ENCODE results near the gene PPP1R2C. TPM values are rescaled to one million over a fixed set of nuclear protein-coding genes. Genes with fewer than 3 reads are reported as not detected.

Gene PPP1R2C
- polyA plus RNA-seq: not detected

DNA sequence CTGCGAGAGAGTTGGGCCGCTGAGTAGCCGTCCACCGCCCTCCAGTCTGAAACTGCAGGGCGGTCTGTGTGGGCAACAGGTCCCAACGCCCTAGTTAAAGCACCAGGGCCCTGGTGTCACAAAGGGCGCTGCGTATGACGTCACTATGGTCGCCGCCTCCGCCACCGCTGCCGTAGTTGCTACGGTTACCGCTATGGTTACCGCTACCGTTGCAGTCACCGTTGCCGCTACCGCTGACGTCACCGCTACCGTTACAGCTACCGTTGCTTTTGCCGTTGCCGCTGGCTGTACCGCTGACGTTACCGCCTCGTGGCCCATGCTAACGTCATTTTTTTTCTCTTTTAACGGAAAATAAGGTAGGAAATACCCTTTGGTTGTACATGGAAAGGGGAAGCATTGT, at the start of gene PPP1R2C:
Gene PPP1R2C (minus strand): TSS at position 68 of the 400 bp plus-strand sequence. CDS start 84 bp downstream, outside the sequence.
- Histone ChIP-seq H3K4me1 (ENCODE audit: control insufficient read depth in 2 of 2, insufficient read depth in 2 of 2, low read length in 1 of 2) (no peaks in the 10 kb centered on the region), H3K27ac (ENCODE audit: low read depth in 2 of 2, low read length in 1 of 2) (no peak within 1 kb of the TSS), H3K27me3 (ENCODE audit: control insufficient read depth in 1 of 2, insufficient read depth in 2 of 2, low read length in 2 of 2) (peaks cover 0 to 3% of the 10 kb centered on the region in 2 donors), H3K4me3 (ENCODE audit: low read depth in 1 of 2, low read length in 2 of 2) (no peak within 1 kb of the TSS), H3K9me3 (ENCODE audit: control insufficient read depth in 2 of 2, insufficient read depth in 1 of 2, low read depth in 1 of 2, low read length in 1 of 2) (no peaks in the 10 kb centered on the region), H3K36me3 (ENCODE audit: control insufficient read depth in 2 of 2, insufficient read depth in 2 of 2, low read length in 1 of 2) (no peaks in the 10 kb centered on the region)
- 69 to 99% methylated on average over 33 of the region's 33 CpGs for WGBS, 2 donors

DNA sequence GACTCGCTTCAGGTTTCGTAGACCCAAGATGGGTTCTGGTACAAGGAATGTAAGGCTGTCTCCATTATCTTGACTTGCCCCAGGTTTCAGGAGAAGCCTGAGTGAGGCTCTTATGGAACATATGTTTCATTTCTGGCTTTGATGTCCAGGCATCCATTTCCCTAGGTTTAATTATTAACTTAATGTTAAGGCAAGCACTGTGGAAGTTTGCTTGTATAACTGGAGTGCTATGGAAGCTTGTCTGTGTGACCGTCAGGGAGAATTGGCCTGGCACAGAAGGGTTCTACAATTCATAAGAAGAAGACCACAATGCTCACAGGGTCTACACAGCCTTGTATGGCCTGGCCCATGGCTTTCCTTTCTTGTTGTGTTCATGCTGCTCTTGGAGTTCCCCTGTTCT, 47.2 kb upstream of the PPP1R2C start:
- Histone ChIP-seq H3K4me1 (ENCODE audit: control insufficient read depth in 2 of 2, insufficient read depth in 2 of 2, low read length in 1 of 2) (no peaks in the 10 kb centered on the region), H3K9me3 (ENCODE audit: control insufficient read depth in 2 of 2, insufficient read depth in 1 of 2, low read depth in 1 of 2, low read length in 1 of 2) (no peaks in the 10 kb centered on the region), H3K27me3 (ENCODE audit: control insufficient read depth in 1 of 2, insufficient read depth in 2 of 2, low read length in 2 of 2) (peaks cover 0 to 3% of the 10 kb centered on the region in 2 donors), H3K4me3 (ENCODE audit: low read depth in 1 of 2, low read length in 2 of 2) (no peak overlapping the region), H3K36me3 (ENCODE audit: control insufficient read depth in 2 of 2, insufficient read depth in 2 of 2, low read length in 1 of 2) (no peaks in the 10 kb centered on the region), H3K27ac (ENCODE audit: low read depth in 2 of 2, low read length in 1 of 2) (no peak overlapping the region)
- 81 to 92% methylated on average over 3 of the region's 3 CpGs for WGBS, 2 donors

DNA sequence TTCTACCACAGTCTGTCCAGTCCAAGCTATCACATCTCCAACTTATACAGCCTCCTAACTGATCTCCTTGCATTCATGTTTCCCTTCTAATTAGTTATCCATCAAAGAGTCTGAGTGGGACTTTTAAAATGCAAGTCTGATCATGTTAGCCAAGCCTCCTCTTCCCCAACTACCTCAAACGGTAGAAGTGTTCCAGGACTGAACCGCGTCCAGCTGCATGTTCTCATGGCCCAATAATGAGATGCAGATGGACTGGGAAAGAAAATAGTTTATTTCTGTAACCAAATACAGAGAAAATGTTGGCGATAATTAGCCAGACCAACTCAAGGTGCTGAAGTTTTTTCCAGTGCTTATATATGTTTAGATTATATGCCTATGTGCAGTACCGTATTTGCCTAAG, 46.6 kb upstream of the PPP1R2C start:
- Histone ChIP-seq H3K4me3 (ENCODE audit: low read depth in 1 of 2, low read length in 2 of 2) (no peak overlapping the region), H3K9me3 (ENCODE audit: control insufficient read depth in 2 of 2, insufficient read depth in 1 of 2, low read depth in 1 of 2, low read length in 1 of 2) (no peaks in the 10 kb centered on the region), H3K36me3 (ENCODE audit: control insufficient read depth in 2 of 2, insufficient read depth in 2 of 2, low read length in 1 of 2) (no peaks in the 10 kb centered on the region), H3K27ac (ENCODE audit: low read depth in 2 of 2, low read length in 1 of 2) (no peak overlapping the region), H3K4me1 (ENCODE audit: control insufficient read depth in 2 of 2, insufficient read depth in 2 of 2, low read length in 1 of 2) (no peaks in the 10 kb centered on the region), H3K27me3 (ENCODE audit: control insufficient read depth in 1 of 2, insufficient read depth in 2 of 2, low read length in 2 of 2) (peaks cover 0 to 3% of the 10 kb centered on the region in 2 donors)
- 75 to 78% methylated on average over 5 of the region's 5 CpGs for WGBS, 2 donors

DNA sequence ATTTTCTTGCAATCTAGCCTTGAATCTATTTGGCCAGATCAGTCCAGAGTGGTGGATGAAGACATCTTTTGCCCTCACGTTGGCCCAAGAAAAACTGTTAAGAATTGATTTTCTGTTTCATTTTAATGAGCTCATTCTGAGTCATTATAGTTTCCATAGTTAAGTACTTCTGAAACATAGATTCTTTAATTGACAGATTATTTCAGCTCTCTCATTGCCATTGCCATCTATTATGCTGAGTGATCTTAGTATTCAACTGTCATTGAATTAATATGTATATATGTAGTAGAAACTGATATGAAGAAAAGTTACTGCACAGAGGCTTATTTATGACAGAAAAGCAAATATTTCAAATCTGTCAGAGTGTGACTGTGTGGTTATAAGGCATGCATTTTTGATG, 45.5 kb upstream of the PPP1R2C start:
- no peaks in the 10 kb centered on the region for H3K4me1 ChIP-seq (ENCODE audit: control insufficient read depth in 2 of 2, insufficient read depth in 2 of 2, low read length in 1 of 2)
- H3K27me3 ChIP-seq (ENCODE audit: control insufficient read depth in 1 of 2, insufficient read depth in 2 of 2, low read length in 2 of 2): peaks cover 0 to 3% of the 10 kb centered on the region in 2 donors
- H3K36me3 ChIP-seq (ENCODE audit: control insufficient read depth in 2 of 2, insufficient read depth in 2 of 2, low read length in 1 of 2): no peaks in the 10 kb centered on the region
- no peak overlapping the region for H3K4me3 ChIP-seq (ENCODE audit: low read depth in 1 of 2, low read length in 2 of 2)
- H3K9me3 ChIP-seq (ENCODE audit: control insufficient read depth in 2 of 2, insufficient read depth in 1 of 2, low read depth in 1 of 2, low read length in 1 of 2): peaks cover 2 to 3% of the 10 kb centered on the region in 2 donors
- WGBS, 2 donors: 54 to 57% methylated on average over 1 of the region's 1 CpG
- H3K27ac ChIP-seq (ENCODE audit: low read depth in 2 of 2, low read length in 1 of 2): no peak overlapping the region

DNA sequence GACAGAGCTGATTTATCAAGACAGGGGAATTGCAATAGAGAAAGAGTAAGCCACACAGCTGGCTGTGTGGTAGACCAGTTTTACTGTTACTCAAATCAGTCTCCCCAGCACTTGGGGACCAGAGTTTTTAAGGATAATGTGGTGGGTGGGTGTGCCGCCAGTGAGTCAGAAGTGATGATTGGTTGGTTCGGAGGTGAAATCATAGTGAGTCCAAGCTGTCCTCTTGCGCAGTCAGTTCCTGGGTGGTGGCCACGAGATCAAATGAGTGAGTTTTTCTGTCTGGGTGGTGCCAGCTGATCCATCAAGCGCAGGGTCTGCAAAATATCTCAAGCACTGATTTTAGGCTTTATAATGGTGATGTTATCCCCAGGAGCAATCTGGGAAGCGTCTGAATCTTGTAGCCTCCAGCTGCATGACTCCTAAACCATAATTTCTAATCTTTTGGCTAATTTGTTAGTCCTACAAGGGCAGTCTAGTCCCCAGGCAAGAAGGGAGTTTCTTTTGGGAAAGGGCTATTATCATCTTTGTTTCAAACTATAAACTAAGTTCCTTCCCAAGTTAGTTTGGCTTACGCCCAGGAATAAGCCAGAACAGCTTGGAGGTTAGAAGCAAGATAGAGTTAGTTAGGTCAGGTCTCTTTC, 44.0 kb upstream of the PPP1R2C start:
- no peaks in the 10 kb centered on the region for H3K36me3 ChIP-seq (ENCODE audit: control insufficient read depth in 2 of 2, insufficient read depth in 2 of 2, low read length in 1 of 2)
- no peaks in the 10 kb centered on the region for H3K4me1 ChIP-seq (ENCODE audit: control insufficient read depth in 2 of 2, insufficient read depth in 2 of 2, low read length in 1 of 2)
- no peak overlapping the region for H3K4me3 ChIP-seq (ENCODE audit: low read depth in 1 of 2, low read length in 2 of 2)
- 77 to 90% methylated on average over 7 of the region's 7 CpGs for WGBS, 2 donors
- no peak overlapping the region for H3K27ac ChIP-seq (ENCODE audit: low read depth in 2 of 2, low read length in 1 of 2)
- H3K9me3 ChIP-seq (ENCODE audit: control insufficient read depth in 2 of 2, insufficient read depth in 1 of 2, low read depth in 1 of 2, low read length in 1 of 2): peaks cover 6 to 7% of the 10 kb centered on the region in 2 donors
- peaks cover 0 to 3% of the 10 kb centered on the region in 2 donors for H3K27me3 ChIP-seq (ENCODE audit: control insufficient read depth in 1 of 2, insufficient read depth in 2 of 2, low read length in 2 of 2)

DNA sequence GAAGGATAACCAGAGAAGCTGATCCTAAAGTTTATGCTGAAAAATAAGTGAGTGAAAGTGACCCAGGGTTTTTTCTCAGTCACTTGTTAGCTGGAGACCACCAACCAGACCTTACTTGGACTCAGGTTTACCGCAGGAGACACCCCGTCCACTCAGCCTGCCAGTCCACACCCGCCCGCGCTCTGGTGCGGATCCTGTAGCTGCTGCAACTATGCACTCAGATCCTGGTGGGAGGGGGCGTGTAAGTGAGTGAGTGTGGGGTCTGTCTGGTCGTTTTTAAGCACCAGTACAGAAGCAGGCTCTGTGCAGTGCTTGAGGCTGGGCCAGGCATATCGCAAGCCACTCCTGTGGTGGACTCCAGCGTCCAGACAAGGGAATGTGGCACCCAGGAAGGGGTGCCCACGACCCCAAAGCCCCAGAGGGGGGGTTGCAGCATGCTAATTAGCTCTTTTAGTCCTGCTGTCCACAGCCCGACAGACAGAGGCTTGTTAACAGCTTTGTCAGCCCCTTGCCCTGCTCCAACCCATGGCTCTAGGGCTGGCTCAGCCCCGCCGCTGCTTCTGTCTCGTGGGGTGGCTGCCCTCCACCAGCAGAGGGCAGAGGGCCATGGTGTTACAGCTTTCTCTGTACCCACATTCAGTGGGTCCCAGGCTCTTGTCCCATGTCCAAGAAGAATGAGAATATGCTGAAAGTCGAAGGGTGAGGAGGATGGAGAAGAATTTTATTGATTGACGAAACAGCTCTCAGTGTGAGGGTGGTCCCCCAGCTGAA, 40.4 kb upstream of the PPP1R2C start:
- no peaks in the 10 kb centered on the region for H3K36me3 ChIP-seq (ENCODE audit: control insufficient read depth in 2 of 2, insufficient read depth in 2 of 2, low read length in 1 of 2)
- no peak overlapping the region for H3K27ac ChIP-seq (ENCODE audit: low read depth in 2 of 2, low read length in 1 of 2)
- WGBS, 2 donors: 80 to 91% methylated on average over 17 of the region's 17 CpGs
- H3K4me3 ChIP-seq (ENCODE audit: low read depth in 1 of 2, low read length in 2 of 2): no peak overlapping the region
- H3K27me3 ChIP-seq (ENCODE audit: control insufficient read depth in 1 of 2, insufficient read depth in 2 of 2, low read length in 2 of 2): no peaks in the 10 kb centered on the region
- no peaks in the 10 kb centered on the region for H3K4me1 ChIP-seq (ENCODE audit: control insufficient read depth in 2 of 2, insufficient read depth in 2 of 2, low read length in 1 of 2)
- H3K9me3 ChIP-seq (ENCODE audit: control insufficient read depth in 2 of 2, insufficient read depth in 1 of 2, low read depth in 1 of 2, low read length in 1 of 2): peaks cover 6 to 10% of the 10 kb centered on the region in 2 donors

DNA sequence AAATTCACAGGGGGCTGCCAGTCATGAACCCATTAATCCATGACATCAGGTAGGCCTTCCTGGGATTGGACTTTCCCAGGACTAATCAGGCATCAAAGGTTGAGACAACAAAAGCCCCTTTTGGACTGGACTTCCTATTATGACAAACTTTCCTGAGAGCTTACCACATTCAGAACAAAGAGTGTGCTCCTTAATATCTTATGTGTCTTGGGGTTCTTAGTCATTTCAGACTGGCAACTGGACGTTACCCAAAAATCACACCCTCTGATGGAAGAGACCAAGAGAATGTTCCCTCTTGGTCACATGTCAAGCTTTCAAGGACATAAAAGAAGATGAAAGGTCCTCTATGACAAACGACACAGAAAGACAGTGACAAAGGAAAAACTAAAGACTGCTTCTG, 31.6 kb upstream of the PPP1R2C start:
- H3K4me3 ChIP-seq (ENCODE audit: low read depth in 1 of 2, low read length in 2 of 2): no peak overlapping the region
- H3K27ac ChIP-seq (ENCODE audit: low read depth in 2 of 2, low read length in 1 of 2): no peak overlapping the region

DNA sequence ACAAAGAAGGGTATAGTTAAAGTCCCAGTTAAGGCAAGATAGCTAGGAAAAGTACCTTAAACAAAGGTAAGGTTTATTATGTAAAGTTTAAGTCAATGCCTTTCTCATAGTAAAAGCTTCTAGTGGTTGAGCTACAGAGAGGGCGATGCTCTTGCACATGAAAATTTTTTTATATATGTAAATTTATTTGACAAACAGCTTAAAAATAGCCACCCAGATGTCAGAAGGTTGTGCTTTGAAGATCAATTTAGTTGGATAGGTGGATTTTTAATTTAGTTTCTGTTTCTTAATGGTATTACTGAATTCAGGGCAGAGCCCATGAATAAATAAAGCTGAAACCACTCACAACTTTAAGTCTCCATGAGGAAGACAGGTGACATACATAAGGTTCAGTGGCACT, 29.4 kb upstream of the PPP1R2C start:
- Histone ChIP-seq H3K27ac (ENCODE audit: low read depth in 2 of 2, low read length in 1 of 2) (no peak overlapping the region), H3K9me3 (ENCODE audit: control insufficient read depth in 2 of 2, insufficient read depth in 1 of 2, low read depth in 1 of 2, low read length in 1 of 2) (no peaks in the 10 kb centered on the region), H3K36me3 (ENCODE audit: control insufficient read depth in 2 of 2, insufficient read depth in 2 of 2, low read length in 1 of 2) (no peaks in the 10 kb centered on the region), H3K27me3 (ENCODE audit: control insufficient read depth in 1 of 2, insufficient read depth in 2 of 2, low read length in 2 of 2) (no peaks in the 10 kb centered on the region), H3K4me1 (ENCODE audit: control insufficient read depth in 2 of 2, insufficient read depth in 2 of 2, low read length in 1 of 2) (no peaks in the 10 kb centered on the region), H3K4me3 (ENCODE audit: low read depth in 1 of 2, low read length in 2 of 2) (no peak overlapping the region)
- WGBS, 2 donors: 94 to 95% methylated on average over 1 of the region's 1 CpG

More for the DNA sequence above, 31.6 kb upstream of the PPP1R2C start:
- WGBS, 2 donors: 54 to 61% methylated on average over 2 of the region's 2 CpGs
- H3K36me3 ChIP-seq (ENCODE audit: control insufficient read depth in 2 of 2, insufficient read depth in 2 of 2, low read length in 1 of 2): no peaks in the 10 kb centered on the region
- H3K4me1 ChIP-seq (ENCODE audit: control insufficient read depth in 2 of 2, insufficient read depth in 2 of 2, low read length in 1 of 2): no peaks in the 10 kb centered on the region
- no peaks in the 10 kb centered on the region for H3K27me3 ChIP-seq (ENCODE audit: control insufficient read depth in 1 of 2, insufficient read depth in 2 of 2, low read length in 2 of 2)
- H3K9me3 ChIP-seq (ENCODE audit: control insufficient read depth in 2 of 2, insufficient read depth in 1 of 2, low read depth in 1 of 2, low read length in 1 of 2): no peaks in the 10 kb centered on the region

DNA sequence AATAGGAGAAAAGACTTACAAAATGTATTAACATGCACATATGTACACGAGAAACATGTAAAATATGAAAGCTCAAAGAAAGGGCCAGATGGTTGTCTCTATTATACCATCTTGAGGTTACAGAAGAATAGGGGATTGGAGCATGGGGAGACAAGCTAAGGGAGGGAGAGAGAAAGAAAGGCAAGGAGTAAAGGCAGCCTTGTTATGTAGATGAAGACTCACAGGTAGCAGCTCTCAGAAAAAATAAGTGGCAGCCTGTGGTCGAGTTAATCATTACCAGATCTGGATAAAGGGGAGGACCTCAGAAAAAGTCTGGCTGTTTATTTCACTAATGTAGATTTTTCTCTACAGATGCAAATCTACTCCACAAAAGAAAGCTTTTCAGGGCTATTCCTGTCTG, 26.6 kb upstream of the PPP1R2C start:
- no peaks in the 10 kb centered on the region for H3K9me3 ChIP-seq (ENCODE audit: control insufficient read depth in 2 of 2, insufficient read depth in 1 of 2, low read depth in 1 of 2, low read length in 1 of 2)
- no peaks in the 10 kb centered on the region for H3K36me3 ChIP-seq (ENCODE audit: control insufficient read depth in 2 of 2, insufficient read depth in 2 of 2, low read length in 1 of 2)
- no peak overlapping the region for H3K4me3 ChIP-seq (ENCODE audit: low read depth in 1 of 2, low read length in 2 of 2)
- no peak overlapping the region for H3K27ac ChIP-seq (ENCODE audit: low read depth in 2 of 2, low read length in 1 of 2)
- 58 to 71% methylated on average over 2 of the region's 2 CpGs for WGBS, 2 donors
- H3K27me3 ChIP-seq (ENCODE audit: control insufficient read depth in 1 of 2, insufficient read depth in 2 of 2, low read length in 2 of 2): peaks cover 0 to 3% of the 10 kb centered on the region in 2 donors
- no peaks in the 10 kb centered on the region for H3K4me1 ChIP-seq (ENCODE audit: control insufficient read depth in 2 of 2, insufficient read depth in 2 of 2, low read length in 1 of 2)
